RKO (cell line): ENCODE data around the gene IRAK1.
"Not testable (repeated sequence)": the region's sequence is repeated elsewhere in the genome, so short reads cannot be mapped to it uniquely, and the experiment has no call there.

Source experiments
- DNase-seq: peaks from one replicate; pipeline ENCODE4 v3.0.0-alpha.2; 2016; ENCODE audit warnings: low spot score

IRAK1 gene

DNA sequence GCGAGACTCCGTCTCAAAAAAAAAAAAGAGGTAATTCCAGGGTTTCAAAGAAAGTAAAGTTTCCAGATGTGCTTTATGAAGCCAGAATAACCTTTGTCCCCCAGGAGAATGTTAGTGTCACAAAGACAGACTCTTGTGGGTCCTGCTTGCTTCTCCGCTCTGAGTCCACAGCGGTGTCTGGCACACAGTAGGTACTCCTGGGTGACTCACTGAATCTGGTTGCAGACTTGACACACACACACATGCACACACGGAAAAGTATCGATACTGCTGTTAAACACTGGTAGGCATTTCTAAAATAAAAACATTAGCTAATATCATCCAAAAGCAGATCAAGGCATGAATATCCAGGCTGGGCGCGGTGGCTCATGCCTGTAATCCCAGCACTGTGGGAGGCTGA lies 24.2 kb downstream of the IRAK1 start:
- no peak for DNase-seq

DNA sequence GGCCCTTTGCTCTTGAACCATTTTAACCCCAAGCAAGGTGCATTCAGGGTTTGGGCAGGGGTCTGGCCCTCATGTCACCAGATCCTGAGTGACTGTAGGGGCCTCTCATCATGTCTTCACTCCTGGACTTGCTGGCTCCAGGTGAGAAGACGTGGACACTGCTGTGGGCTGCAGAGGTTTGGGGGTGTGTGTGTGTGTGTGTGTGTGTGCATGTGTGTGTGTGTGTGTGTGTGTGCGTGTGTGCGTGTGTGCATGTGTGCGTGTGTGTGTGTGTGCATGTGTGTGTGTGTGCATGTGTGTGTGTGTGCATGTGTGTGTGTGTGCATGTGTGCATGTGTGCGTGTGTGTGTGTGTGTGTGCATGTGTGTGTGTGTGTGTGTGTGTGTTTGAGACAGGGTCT lies 25.3 kb downstream of the IRAK1 start:
- not testable (repeated sequence) for DNase-seq

DNA sequence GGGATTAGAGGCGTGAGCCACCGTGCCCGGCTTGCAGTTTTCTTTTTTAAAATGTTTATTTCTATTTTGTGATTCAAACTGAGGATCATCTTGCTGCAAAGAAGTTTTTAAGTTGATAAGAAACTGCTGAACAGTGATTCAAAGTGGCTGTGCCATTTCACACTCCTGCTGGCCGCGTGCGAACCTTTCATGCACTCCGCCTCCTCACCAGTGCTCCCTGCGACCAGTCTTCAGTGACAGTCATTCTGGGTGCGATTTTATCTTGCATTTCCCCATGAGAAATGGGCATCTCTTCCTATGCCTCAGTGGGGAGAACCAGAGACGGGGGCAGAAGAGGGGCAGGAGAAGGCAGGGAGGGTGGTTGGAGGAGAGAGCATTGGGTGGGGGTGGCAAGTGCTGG lies 25.7 kb downstream of the IRAK1 start:
- no peak for DNase-seq

DNA sequence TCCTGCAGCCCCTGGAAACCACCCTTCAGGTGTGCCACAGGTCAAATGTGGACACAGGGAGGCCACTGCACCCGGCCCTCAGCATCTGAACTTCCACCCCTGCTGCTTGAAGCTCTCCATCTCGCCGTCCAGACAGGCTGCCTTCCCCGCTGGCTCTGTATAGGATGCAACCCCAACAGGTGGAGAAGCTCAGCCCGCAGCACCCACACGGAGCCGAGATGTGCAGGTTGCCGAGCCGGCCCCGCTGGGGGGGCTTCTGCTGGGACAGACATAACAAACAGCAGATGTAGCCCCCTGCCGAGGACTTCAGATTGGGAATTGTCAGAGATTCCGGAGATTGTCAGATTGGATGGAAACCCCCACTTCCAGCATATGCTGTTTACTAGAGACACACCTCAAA lies 26.6 kb downstream of the IRAK1 start:
- DNase-seq, result no peak

DNA sequence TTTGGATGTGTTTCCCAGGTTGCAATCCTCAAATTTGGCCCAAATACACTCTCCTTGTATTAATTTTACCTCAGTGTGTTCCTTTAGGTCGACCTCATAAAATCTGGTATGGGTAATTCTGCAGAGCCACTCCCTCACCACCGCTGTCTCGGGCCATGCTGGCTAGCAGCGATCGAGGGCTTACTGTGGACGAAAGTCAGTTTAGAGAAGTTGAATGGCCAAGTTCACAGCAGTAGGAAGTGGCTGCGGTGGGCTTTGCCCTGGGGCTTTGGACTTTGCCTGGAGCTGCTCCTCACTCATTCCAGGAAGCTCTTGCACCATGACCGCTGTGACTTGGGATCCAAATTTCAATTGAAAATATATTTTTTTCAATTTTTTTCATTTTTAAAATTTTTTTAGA lies 27.5 kb downstream of the IRAK1 start:
- no peak for DNase-seq

DNA sequence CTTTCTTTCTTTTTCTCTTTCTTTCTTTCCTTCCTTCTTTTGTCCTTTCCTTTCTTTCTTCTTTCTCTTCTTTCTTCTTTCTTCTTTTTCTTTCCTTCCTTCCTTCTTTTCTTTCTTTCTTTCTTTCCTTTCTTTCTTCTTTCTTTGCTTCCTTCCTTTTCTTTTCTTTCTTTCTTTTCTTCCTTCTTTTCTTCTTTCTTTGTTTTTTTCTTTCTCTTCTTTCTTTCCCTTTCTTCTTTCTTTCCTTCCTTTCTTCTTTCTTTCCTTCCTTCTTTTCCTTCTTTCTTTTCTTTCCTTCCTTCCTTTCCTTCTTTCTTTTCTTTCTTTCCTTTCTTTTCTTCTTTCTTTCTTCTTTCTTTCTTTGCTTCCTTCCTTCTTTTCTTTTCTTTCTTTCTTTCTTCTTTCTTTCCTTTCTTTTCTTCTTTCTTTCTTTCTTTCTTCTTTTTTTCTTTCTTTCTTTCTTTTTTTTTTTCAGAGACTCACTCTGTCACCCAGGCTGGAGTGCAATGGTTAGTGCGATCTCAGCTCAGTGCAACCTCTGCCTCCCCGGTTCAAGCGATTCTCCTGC lies 28.6 kb downstream of the IRAK1 start:
- no peak for DNase-seq

DNA sequence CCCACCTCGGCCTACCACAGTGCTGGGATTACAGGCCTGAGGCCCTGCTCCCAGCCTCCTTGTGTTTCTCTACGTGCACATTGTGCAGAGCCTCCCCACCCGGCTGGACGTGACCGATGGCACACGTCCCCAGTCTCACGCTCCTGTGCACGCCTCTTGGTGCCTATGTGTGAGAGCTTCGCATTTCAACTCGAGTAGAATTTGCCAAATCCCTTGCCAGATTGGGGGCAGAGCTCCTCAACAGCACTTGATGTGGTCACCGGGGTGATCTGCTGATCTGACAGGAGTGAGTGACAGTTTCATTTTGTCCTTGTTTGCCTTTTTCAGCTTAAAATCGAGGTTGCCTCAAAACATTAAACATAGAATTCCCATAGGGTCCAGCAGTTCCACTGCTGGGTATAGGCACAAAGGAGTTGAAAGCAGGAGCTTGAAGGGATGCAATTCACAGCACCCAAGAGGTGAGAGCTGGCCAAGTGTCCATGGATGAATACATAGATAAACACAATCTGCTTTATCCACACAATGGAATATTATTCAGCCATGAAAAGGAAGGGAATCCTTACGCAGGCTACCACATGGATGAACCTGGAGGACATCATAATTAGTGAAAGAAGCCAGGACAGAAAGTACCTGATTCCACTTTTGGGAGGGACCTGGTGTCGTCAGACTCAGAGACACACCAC lies 29.6 kb downstream of the IRAK1 start:
- no peak for DNase-seq

DNA sequence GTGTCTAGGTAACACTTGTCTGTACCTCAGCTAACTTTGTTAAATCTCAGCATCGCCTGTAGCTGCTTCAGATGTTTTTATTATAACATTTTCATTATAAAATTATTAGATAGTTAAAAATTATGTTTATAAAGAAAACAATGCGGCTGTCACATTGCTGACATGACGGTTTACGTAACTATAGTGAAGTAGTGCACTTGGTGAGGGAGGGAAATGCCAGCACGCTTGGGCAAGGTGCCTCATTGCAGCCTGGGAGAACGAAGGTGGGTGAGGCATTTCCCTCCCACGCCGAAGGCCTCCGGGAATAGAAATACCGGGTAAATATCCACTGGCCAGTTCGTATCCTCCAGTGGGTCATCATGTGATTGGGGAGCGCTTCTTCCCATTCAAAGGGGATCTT lies 31.2 kb downstream of the IRAK1 start:
- DNase-seq, result no peak

DNA sequence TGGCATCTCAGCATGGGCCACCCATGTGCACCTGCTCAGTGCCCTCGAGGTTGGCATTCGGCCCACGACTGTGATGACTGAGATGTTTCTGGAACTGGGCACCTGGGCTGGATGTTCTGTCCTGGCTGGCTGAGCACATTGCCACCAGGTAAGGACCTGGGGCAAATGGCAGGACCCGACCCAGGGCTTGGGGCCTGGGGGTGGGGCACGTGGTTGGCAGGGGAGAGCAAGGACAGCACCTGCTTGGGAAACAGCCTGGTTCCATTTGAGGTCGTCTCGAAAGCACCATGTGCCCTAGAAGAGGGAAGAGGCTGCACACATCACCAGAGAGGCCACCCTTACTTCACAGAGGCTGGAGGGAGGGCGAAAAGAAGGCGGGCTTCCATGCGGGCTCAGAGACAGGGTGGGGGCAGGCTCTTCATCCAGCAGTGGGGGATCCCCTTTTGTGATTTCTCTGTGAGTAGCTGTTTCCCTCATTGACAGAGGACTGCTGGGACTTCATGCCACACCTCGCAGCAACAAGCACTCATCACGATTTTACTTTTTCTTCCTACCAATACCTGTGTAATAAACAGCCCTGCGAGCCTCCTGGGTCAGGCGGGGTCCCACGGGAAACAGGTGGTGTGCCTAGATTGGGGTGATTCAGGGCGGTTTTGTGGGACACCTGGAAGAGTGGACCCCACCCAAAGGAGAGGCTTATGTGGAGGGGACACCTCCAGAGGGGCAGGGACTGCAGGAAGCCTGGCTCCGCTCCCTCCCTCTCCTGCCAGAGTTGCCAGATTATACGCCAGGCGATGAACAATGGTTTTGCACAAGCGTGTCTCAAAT lies 35.1 kb downstream of the IRAK1 start:
- no peak for DNase-seq

DNA sequence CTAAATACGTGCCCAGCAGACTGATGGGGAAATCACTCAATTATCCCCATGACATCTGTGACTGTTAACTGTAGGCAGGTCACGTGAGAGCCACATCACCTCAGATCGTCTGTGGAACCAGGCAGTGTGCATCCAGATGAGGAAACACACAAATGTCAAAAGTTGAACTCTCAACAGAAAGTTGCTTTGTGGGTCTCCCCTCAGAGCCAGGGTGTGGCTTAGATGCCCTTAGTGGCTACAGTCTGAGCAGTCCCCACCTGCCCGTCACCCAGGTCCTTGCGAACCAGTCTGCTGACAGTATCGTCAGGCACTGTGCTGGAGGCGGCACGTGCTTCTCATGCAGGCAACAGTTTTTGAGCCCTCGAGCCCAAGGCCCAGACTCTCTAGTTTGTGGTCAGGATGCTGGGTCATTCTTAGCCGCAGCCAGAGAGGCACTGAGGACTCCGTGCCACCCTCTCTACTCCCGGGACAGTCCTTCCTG lies 36.3 kb downstream of the IRAK1 start:
- no peak for DNase-seq

DNA sequence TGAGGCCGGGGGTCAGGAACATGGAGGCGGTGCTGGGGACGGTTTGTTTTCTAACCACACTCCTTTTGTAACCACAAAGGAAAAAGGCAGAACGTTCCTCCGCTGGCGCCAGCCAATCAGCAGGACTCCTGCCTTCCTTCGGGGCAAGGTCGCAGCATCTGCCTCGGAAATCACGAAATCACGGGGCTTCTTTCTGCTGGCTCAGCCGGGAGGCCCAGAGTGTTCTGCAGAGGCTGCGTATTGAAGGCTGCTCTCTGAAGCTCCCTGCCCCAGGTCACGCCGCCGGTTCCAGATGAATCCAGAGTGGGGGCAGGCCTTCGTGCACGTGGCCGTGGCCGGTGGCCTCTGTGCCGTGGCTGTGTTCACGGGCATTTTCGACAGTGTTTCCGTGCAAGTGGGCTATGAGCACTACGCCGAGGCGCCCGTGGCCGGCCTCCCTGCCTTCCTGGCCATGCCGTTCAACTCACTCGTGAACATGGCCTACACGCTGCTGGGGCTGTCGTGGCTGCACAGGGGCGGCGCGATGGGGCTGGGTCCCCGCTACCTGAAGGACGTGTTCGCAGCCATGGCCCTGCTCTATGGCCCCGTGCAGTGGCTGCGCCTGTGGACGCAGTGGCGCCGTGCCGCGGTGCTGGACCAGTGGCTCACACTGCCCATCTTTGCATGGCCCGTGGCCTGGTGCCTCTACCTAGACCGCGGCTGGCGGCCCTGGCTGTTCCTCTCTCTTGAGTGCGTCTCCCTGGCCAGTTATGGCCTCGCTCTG lies 37.8 kb downstream of the IRAK1 start:
- DNase-seq, result no peak

DNA sequence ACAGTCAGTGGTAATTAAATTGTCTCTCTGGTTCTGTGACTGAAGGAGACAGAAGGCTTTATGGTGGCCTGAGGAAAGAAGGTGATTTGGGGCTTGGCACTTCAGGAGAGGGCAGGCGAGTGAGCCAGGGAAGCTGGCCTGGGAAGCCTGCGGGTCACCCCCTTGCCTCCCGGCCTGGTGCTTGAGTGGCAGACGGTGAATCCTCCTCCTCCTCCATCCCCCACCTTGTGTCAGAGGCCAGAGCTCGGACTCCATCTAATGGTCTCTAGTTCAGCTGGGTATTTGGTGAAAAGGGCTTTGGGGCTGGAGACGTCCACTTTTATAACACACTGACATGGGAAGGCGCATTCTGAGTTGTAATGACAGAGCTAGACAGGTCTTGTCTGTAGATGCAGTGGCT lies 38.5 kb downstream of the IRAK1 start:
- DNase-seq, result no peak

DNA sequence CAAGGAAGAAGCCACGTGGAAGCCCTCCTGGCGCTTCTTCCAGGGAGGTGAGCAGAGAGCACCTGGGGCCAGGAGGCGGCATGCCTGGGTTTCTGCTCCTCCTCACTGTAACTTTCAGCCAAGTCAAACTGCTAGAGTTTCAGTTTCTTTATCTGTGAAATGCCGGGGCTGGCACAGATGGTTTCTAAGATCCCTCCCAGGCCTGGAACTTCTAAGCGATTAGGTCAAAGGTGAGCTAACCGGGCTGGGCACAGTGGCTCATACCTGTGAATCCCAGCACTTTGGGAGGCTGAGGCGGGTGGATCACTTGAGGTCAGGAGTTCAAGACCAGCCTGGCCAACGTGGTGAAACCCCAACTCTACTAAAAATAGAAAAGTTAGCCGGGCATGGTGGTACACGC lies 39.3 kb downstream of the IRAK1 start:
- DNase-seq, result not testable (repeated sequence)

DNA sequence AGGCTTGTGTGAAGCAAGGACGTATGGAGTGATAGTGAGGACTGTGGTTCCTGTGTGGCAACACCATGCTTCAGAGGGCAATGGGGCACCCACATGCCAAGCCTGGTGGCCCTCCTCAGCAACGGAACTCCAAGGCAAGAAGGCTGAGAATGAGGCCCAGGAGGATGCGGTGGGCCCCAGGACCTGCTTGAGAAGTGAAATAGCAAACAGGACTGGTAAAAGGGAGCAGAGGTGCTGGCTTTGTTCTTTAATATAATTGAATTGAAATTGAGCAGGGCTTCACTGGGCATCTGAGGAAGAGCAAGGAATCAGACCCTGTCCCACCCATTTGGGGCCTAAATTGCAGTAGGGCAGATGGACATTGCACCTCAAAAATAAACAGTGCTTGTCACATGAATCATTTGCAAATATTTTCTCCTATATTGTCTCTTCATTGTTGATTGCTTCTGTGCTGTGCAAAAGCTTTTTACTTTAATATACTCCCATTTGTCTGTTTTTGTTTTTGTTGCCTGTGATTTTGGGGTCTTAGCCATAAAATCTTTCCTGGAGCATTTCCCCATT lies 44.9 kb downstream of the IRAK1 start:
- no peak for DNase-seq

DNA sequence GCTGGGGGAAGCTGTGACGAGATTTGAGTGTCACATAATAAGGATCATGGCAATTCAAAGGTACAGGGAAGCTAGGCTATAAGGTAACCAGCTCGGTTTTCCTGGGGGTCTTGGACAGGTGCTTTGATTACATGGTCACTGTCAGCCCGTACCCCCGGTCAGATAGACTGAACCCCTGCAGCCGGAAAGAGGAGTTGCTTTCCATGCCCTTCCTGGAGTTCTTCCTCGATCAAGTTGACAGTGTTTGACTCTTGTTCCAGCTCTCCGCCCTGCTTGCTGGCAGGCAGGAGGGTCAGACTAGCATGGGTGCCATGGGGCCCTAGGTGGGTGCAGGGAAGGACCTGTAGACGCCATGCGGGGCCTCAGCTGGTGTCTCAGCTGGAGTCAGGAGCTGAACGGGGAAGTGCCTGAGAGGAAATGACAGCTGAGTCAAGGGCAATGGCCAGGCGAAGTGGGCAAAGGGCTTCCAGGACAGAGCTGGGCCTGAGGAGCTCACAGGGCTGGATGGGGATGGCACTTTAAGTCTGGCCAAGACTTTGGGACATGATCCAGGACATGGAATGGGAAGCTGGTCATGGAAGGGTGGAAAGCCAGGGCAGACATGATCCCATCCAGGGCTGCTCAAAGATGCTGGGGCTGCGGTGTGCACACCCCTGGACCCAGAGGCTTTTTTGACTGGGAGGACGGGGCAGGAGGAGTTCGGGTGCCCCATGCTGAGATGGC lies 45.5 kb downstream of the IRAK1 start:
- no peak for DNase-seq

DNA sequence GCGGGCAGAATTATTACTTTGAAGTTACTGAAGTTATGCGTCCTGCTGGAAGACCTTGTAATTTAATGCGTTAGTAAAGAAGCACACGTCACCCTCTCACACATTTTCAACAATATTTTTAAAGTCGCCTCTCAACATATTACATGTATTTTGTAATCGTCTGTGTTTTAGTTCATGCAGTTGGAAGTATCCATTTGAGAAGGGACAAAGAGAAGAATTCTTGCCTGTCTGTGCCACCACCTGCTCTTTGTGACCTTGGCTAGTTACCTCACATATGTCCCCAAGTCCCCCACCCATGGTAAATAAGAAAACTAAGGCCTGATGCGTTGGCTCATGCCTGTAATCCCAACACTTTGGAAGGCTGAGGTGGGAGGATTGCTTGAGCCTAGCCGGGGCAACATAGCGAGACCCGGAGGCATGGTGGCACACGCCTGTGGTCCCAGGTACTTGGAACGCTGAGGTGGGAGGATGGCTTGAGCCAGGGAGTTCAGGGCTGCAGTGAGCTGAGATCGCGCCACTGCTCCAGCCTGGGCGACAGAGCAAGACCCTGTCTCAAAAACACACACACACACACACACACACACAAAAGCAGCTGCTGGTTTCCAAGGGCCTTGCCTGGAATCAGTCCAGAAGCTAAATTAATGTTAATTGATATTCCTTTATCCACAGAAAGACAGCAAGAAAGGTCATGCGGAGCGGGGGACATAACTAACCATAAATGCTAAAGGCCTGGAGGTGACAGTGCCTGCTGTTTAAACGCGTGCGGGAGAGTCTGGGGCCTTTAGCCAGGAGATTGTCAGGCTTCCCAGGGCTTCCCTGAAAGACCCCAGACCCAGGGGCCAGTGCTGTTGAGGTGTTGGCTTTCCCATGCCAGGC lies 46.3 kb downstream of the IRAK1 start:
- no peak for DNase-seq

DNA sequence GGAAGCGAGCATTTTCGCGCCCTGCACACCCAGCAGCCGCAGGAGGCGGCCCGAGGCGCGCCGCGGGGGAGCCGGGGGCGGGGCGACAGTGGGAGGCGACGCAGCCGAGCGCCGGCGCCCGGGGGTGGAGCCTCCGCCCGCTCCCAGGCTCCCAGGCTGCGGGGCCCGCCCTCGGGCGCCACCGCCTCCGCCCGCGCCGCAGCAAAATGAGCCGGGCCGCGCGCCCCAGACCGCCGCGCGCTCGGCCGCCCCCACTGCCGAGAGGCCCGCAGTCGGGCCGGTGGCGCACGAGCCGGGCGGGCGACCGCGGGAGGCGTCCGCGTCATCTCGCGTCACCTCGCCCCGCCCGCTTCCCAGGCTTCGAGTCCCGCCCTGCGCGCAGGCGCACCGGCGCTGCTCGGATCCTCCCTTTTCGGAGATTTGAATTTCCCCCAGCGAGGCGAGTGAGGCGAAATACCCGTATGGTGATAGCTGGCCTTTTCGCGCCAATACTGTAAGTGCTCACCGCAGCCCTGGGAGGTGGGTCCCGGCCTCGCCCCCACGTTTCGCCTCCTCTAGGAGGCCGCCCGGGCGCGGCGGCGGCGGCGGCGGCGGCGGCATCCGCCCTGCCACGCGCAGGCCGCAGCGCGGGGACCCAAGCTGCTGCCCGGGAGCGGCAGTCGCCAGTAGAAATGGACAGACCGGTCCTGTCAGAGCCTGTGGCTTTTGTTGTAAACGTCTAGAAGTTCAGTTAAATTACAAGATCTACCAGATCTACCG lies 47.2 kb downstream of the IRAK1 start, which contains the start of gene TMEM187:
Gene TMEM187 (plus strand): TSS at position 387 of the 759 bp plus-strand sequence. CDS start 9,309 bp downstream, outside the sequence.
- peak; percentile 93 for DNase-seq

DNA sequence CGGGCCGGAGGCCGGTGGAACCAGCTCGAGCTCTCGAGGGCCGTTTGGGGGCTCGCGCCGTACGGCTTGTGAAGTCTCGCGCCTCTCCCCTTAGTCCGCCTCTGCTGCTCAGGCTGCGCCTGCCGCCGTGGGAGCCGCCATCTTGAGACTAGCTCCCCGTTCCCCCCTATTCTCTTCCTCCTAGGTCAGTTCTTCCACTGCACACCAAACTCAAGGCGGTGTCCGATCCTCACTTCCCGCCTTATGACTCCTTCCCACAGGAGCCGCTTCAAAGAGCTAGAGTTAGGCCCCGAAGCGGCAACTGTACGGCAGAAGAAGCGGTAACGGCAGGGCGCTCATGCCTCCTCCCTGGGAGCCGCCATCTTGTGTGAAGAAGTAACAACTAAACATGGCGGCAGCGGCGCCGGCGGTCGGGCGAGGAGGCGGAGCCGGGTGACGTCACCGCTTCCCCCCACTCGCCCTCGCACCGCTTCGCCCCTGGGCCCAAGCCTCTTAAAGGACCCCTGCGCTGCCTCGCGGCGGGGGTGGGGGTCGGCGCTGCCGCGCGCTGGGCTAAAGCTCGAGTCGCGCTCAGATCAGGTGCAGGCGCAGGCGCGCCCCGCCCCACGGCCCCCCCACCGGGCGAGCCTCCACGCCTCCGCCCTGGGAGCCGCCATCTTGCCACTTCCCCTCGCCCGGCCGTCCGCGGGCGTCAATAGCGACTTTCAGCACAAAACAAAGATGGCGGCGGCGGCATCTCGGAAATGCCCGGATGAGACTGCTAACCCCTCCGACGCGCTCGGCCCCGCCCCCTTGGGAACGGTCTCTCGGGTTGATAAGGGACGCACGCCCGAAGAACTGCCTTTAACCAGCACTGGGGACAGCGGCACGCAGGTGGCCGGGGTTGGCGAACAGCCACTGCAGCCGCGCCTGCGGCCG lies 48.0 kb downstream of the IRAK1 start, which contains the start of gene HCFC1:
Gene HCFC1 (minus strand): TSS at position 369 of the 918 bp plus-strand sequence. CDS start 978 bp downstream, outside the sequence.
- peak; percentile 92 for DNase-seq
